ENCODE measurements around the gene SDK2.
"Not testable (repeated sequence)": the region's sequence is repeated elsewhere in the genome, so short reads cannot be mapped to it uniquely, and the experiment has no call there.

SDK2 gene

DNA sequence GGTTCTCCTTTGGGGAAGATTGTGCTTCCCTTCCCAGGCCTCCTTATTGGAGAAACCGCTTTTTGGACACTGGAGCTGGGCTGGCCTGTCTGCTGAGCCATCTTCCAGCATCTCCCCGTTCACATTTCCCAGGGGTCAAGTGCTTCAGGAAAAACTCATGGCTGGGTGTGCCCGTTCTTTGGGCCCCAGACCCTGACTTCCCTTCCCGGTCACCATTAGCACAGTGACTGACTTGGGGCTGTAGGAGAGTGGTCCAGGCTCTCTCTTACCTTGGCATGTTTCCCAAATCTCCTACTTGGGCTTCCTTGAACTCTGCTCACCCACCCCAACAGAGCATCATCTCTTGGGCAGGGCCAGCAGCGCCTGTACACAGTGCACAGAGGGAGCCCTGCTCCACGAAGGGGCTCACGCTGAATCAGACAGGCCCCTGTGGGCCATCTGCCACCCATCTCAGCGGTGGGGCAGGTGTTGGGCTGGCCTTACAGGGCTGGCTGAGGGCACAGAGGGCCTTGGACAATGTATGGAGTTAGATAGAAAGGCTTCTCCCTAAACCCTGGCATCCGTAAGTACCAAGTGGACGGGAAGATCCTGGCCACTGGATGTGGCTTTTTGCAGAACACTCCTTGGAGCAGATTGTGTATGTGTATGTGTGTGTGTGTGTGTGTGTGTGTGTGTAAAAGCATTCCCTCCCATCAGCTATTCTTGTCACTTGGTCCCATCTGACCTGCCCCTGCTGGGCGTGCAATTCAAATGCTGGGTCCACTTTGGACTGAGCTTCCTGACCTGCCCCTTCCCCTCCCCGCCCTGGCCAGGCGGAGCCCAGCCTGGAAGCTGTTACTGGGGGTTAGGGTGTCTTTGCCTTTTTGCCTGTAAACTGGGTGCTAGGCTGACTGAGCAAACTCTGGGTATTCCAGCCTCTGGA lies 307.6 kb downstream of the SDK2 start:
- DNase-seq, result no peak

DNA sequence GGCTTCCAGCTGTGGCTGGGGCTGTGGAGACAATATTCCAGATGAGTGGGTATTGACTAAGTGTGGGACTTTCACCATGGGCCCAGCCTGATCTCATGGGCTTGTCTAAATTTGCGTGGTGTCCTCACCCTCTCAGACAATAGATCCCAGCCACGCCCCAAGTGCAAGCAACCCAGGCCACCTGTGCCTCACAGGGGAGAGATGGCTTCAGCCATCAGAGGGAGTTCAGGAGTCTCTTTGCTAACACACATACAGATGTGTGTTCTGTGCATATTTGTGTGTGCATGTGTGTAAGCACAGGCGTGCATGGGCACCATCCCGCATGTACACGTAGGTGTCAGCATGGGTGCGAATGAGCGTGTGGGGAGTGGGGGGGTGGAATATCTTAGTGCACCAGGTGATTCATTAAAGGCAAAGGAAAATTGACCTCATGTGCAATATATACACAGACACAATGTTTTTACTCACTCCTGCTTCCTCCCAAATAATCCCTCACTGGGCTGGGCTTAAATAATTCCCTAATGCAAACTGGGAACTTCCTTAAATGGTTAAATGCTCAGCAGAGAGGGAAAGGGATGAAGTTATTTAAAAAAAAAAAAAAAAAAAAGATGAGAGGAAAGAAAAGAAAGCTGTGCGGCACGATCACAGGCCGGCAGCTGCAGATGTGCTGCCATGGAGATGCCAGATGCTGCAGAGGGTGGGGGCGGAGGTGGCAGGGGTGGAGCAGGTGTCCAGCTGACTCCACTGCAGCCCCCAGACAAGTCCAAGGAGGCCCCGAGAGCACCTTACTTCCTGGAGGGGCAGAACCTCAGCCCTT lies 308.4 kb downstream of the SDK2 start:
- no peak for DNase-seq

DNA sequence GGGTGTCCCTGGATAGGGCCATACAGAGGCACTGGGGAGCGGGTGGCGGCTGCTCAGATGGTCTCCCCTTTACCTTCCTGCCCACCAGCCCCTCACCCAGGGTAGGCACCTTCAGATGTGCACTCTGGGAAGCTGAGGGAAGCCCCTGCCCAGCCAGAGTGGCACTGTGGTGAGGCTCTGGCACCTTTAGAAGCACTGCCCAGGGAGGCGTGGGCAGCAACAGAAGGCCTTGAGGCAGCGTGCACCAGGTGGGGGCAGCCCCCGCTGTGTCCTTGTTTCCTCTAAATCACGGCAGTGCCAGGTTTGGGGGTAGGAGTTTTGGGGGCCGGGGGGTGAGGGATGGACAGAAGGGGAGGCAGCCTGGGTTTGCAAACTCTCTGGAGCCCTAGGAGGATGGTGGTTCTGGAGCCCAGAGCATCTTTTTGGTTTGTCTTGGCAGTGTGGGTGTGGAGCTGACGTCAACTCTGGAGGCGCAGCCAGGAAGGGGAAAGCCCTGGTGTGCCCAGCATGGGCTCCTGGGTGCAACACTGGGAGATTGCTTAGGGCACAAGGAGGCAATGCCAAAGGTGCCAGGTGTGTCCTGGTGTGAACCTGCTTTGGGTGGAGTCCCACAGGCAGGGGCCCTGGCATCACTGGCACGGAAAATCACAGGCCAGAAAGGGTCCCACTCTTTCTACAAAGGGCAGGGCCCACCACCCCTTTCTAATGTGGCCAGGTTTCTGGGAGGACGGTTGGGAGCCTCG lies 309.3 kb downstream of the SDK2 start:
- DNase-seq, result no peak

DNA sequence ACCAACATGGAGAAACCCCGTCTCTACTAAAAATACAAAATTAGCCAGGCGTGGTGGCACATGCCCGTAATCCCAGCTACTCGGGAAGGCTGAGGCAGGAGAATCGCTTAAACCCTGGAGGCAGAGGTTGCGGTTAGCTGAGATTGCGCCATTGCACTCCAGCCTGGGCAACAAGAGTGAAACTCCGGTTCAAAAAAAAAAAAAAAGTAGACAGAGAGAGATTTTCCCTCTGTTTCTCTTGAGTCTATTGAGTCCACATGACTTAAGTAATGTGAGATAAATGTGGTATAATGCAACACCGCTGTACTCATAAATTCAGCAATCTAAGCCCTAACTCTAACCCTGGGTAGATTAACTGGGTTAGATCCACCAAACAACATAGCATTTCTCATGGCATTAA lies 310.8 kb downstream of the SDK2 start:
- DNase-seq, result not testable (repeated sequence)

DNA sequence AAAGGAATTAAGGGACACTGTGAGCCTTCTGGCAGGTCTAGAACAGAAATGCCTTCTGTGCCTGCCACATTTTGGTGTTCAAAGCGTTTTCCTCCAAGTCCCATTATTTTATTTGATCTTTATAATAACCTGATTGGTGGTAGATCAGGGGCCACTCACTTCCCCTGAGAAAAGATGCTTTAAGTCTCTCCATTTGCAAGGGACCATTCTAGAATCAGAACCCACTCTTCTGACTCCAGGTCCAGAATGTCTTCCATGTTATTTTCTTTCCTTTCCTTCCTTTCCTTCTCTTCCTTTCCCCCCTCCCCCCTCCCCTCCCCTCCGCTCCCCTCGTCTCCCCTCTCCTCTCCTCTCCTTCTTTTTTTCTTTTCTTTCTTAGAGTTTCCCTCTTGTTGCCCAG lies 313.2 kb downstream of the SDK2 start:
- no peak for DNase-seq

DNA sequence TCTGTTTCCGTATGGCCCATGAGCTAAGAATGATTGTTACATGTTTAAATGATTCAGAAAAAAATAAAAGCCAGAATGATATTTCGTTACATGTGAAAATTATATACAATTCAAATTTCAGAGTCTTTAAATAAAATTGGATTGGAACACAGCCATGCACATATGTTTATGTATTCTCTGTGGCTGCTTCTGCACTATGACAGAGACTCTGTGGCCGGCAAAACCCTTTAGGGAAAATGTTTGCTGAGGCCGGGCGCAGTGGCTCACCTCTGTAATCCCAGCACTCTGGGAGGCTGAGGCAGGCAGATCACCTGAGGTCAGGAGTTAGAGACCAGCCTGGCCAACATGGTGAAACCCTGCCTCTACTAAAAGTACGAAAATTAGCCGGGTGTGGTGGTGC lies 316.6 kb downstream of the SDK2 start:
- no peak for DNase-seq

DNA sequence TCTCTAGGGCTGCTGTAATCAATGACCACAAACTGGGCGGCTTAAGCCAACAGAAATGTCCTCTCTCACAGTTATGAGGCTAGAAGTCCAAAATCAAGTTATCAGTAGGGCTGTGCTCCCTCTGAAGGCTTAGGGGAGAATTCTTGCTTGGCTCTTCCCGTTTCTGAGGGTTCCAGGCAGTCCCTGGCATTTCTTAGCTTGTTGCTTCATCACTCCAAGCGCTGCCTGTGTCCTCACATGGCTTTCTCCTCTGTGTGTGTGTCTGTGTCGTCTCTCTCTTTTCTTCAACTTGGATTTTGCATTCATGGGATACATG lies 318.8 kb downstream of the SDK2 start:
- DNase-seq, result no peak

DNA sequence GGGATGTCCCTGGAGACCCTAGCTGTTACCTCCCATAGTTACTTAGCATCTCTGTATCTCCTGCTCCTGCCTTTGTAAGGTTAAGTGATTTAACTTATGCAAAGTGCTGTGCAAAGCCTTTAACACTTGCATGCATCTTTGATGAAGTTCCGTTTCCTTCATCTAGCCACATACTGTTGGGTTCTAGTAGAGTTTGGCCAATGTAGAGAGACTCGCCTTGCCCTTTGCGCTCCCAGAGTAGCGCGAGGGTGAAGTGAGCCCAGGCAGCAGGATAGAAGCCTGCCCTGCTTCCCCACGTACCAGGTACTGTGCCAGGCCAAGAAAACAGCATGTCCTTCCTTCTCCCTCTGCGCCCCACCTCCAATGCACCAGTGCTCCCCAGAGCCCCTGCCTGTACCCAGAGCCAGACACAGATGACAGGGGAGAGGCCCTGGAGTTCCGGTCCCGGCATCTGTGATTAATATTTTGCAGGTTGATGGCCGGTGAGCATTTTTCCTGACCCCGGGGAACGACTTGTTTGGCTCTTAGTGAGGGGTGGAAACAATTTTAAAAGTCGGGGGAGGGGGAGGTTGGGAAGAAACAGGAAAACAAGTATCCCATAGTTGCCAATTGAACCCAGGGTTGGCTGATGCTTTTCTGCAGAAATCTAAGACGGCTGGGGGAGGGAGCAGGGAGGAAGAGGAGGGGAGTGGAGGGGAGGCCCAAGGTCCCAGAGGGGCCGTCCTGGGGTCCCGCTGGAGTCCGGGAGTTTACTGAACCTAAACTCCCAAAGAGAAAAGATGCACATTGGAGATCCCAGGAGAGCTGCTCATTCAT lies 319.3 kb downstream of the SDK2 start:
- DNase-seq, result no peak

DNA sequence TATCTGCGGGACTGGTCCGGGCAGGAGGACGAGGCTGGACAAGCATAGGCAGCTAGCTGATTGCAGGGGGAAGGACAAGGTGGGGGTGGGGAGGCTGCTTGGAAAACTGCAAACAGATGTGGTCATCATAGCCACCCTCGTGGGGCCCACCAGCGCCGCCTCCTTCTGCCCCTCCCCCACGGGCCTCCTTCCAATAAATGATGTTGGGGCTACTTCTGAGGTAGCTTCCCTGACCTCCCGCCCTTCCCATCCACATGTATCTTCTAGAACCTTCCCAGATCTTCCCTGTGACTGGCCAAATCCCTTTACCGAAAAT lies 320.1 kb downstream of the SDK2 start:
- no peak for DNase-seq

DNA sequence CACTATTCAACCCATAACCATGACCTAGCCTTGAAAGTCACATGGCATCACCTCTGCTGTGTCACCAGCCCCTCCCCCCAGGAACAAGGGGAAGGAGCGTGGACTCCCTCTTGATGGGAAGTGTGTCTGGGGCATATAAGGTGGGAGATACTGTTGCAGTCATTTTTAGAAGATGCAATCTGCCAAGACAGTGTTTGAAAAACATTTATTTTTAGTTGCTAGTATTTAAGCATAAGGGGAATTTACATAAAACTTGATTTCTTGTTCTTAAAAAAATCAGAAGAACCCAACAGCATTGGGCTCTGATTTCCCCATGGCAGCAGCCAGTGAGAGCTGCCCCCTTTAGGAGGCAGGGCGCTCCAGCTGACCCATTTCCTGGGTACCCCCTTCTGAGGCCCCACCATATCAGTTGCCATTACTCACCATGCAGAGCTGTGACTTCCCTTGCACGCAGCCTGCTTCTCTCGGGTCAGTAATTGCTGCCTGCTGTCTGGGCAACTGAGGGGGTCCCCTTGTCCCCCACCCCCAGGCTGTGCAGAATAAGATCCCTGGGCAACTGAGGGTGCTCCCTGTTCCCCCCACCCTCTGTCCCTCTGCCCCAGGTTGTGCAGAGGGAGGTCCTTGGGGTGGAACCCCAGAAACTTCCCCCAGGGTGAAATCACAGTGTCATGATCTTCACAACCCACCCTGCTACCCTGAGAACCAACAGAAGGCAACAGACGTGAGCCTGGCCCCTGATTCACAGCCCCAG lies 320.7 kb downstream of the SDK2 start:
- no peak for DNase-seq

DNA sequence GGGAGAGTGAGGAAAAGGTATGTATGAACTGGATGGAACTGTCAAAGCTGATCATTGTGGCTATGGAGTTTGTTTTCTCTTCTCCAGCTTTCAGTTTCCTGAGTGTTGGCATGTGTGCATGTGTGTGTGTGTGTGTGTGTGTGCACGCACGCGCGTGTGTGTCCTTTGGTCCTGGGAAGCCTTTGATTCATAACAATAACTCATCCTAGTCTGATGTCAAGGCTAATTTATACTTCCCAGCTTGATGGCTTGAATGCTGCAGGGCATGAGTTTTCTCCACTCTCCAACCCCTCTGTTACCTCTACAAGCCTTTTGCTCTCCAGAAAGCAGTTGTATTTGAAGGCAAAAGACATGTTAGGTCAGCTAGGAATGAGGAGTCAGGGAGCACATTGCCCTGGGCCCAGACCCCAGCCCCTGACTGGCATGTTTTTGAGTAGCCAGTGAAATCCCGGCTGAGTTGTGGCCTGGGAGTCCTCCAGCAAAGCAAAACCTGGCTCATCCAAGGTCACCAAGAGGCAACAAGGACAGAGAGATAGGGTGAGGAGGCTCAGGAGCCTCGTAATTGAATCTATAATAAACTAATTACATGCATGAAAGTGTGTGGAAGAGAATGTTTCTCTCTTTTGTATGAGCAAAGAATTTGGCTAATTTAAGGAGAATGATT lies 323.5 kb downstream of the SDK2 start:
- DNase-seq, result no peak

DNA sequence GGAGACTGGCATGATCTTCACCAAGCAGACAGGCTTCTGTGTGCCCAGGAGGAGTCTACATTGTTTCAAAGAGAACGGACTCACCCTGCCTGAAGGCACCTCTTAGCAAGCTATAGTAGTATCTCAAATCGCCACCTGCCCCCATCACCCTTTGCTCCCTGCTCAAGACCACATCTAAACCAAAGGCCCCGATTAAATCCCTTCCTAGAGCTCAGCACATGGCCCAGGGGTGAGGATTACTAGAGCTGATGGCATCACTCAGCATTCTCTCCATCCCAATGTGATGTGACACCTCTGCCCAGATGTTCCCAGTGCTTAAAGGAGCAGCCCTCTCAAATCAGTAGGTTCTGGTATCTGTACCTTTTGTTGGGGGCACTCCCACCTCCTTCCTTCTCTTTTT lies 324.5 kb downstream of the SDK2 start:
- no peak for DNase-seq

DNA sequence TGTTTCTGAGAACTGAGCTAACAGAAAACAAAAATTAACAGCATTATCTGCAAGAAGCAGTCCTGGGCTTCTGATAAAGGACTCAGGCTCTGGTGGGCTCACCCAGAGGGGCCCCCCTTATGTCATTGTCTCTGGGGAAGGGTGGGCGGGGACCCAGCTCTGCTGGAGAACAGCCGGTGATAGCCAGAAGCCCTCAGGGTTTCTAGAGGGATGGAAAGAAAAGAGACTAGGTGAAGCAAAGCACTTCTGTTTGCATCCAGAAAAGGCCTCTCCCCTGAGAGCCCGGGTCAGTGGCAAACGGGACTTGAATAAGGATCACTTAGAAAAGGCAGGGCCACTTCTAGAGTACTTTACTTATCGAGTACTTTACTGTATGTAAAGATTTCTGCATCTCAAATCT lies 325.4 kb downstream of the SDK2 start:
- DNase-seq, result no peak

DNA sequence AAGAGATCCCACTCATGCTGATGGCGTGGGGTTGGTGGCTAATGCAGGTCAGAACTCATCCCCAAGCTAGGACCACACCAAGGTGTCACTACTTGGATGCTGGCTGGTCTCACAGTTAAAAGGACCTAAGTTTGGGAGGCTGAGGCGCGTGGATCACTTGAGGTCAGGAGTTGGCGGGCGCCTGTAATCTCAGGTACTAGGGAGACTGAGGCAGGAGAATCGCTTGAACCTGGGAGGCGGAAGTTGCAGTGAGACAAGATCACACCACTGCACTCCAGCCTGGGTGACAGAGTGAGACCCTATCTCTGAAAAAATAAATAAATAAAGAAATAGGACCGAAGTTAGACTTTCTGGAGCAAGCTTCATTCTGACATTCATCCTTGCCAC lies 325.8 kb downstream of the SDK2 start:
- no peak for DNase-seq

DNA sequence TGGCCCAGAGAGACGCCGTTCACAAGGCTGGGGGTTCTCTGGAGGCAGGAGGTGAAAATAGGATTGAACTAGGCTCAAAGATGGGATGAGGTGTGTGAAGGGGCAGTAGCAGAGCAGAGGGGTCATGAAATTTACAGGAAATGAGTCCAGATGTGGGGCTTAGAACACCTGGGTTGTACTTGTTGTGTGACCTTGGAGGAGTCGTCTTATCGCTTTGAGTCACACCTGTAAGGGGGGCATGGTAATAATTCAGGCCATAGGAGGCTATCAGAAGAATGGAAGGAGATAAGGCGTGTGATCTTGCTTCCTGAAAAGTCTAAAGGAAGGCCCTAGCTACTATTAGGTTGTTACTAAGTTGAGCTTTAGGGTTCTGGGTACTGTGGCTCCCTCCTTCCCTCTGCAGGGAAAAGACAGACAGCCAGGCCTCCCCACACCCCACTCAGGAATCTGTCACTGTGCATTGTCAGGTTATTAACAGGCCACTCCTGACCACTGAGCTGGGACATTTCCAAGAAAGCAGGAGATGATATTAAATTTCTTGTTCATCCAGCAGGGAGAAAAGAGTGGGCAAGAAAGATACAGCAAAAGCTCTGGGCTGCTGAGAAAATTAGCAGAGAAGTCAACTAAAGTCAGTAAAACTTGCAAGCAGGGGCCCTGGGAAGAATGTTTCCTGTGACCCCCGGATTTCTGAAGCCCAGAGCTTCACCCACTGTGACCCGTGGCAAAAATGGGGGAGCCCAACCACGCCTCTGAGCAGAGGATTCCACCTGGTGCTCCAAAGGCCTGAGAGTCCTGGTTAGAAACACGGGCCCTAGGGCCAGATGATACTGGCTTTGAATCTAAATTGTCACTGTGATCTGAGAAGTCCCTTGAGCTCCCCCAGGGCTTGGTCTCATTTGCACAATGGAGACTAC lies 326.5 kb downstream of the SDK2 start:
- DNase-seq, result no peak

DNA sequence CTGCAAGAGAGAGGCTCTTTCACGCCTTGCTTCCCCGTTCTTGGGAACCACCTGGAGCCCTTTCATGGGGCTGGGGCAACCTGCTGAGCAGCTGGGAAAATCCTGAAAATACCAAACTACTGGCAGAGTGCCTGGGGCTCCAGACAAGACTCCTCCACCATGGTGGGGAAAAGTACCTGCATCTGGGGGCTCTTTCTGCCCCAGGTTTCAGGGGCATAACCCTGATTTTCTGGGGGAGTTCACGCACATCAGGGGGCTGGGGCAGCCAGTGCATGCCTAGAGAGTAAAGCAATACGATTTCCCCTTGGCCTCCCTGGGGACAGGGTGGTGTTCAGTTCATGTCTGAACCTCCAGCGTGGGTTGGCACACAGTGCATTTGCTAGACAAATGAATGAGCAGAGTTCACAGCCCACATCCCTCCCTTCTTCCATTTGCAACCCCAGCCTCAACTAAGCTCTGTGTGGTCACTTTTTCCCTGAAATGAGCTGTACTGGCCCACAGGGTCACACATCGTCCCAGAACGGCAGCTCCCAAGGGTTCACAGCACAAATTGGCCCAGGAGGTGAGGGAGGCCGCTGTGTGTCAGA lies 327.2 kb downstream of the SDK2 start:
- no peak for DNase-seq

DNA sequence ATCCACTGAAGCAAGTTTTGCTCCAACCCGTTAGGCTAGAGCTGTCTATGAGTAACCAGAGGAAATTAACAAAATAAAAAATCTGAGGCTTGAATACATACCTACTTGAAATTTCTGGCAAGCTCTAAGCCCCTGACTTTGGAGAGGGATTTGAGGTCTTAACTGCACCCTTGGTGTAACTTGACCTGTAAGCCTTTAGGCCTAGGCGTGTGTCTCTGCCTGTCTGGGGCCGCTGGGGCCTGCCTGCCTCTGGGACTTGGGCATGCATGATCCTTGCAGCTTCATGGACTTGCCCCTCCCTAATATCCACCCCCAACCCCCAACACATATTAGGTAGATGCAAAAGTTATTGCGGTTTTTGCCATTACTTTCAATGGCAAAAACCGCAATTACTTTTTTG lies 328.8 kb downstream of the SDK2 start:
- DNase-seq, result no peak

DNA sequence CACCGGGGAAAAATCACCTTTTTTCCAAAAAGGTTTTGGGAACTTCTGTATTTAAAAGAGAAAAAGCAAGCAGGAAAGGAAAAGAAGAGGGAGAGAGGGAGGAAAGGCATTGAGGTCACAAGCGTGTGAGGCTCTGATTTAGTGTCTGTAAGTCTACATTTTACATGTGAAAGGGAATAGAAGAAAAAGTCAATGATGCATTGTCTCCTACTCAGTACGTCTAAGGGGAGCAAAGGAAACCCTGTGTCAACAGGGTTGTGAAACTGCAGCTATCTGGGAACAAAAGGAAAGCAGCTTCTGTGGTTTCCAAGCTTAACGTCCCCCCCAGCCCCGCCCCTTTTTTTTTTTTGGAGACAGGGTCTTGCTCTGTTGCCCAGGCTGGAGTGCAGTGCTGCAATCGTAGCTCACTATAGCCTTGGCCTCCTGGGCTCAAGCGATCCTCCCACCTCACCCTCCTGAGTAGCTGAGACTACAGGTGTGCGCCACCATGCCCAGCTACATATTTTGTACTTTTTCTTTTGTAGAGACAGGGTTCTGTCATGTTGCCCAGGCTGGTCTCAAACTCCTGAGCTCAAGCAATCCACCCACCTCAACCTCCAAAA lies 330.6 kb downstream of the SDK2 start:
- DNase-seq, result no peak

DNA sequence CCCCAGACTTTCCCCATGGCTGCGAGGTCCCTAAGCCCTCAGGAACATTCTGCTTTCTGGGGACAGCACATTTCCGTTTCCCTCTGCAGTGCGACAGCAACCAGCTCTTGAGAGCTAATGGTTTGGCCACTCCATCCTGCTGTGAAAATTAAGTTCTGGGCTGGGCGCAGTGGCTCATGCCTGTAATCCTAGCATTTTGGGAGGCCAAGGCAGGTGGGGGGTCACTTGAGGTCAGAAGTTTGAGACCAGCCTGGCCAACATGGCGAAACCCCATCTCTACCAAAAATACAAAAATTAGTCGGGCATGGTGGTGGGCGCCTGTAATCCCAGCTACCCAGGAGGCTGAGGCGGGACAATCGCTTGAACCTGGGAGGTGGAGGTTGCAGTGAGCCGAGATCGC lies 331.4 kb downstream of the SDK2 start:
- DNase-seq, result not testable (repeated sequence)
